T-helper 17 cell (primary cell): ENCODE measurements around the gene NF2. TPM values are rescaled to one million over a fixed set of nuclear protein-coding genes. Genes with fewer than 3 reads are reported as not detected.

ENCODE experiments used
- ATAC-seq: fragments of 150-1000 bp; cut with Tn5 transposase; 2 replicates; pipeline ENCODE4 v1.10.0; 2021; ENCODE audit warnings: mild to moderate bottlenecking, moderate library complexity
- DNase-seq, 3 donors: peaks; one replicate each; pipeline versions ENCODE4 v3.0.0 to v3.0.0-alpha.2; 2020 to 2021
- H3K9me3 ChIP-seq: one replicate; pipeline ENCODE4 v1.7.0; 2013; ENCODE audit warnings: low read length, mild to moderate bottlenecking; ENCODE audit not compliant: control insufficient read depth, poor library complexity, severe bottlenecking
- H3K27ac Mint-ChIP-seq: one replicate; pipeline ENCODE4 v1.8.0; 2022; ENCODE audit warnings: mild to moderate bottlenecking, moderate library complexity, mixed read lengths
- H3K27me3 Mint-ChIP-seq: one replicate; pipeline ENCODE4 v1.8.0; 2022; ENCODE audit warnings: mixed read lengths
- H3K36me3 Mint-ChIP-seq: one replicate; pipeline ENCODE4 v1.8.0; 2022; ENCODE audit warnings: low read depth, mixed read lengths
- H3K4me1 Mint-ChIP-seq: one replicate; pipeline ENCODE4 v1.8.0; 2022; ENCODE audit warnings: mild to moderate bottlenecking, mixed read lengths
- H3K4me3 Mint-ChIP-seq: one replicate; pipeline ENCODE4 v1.8.0; 2022; ENCODE audit warnings: mild to moderate bottlenecking, moderate library complexity, mixed read lengths
- total RNA-seq, 4 donors: library from RNA in 2 of 4; stranded (reverse) in 2 of 4; gene quantifications; one replicate each; pipeline ENCODE4 v1.2.3 and lab custom pipeline; 2022 to 2026

The NF2 gene
- total RNA-seq, 2 donors from 2014 or later: 23.8 to 29.3 TPM

DNA sequence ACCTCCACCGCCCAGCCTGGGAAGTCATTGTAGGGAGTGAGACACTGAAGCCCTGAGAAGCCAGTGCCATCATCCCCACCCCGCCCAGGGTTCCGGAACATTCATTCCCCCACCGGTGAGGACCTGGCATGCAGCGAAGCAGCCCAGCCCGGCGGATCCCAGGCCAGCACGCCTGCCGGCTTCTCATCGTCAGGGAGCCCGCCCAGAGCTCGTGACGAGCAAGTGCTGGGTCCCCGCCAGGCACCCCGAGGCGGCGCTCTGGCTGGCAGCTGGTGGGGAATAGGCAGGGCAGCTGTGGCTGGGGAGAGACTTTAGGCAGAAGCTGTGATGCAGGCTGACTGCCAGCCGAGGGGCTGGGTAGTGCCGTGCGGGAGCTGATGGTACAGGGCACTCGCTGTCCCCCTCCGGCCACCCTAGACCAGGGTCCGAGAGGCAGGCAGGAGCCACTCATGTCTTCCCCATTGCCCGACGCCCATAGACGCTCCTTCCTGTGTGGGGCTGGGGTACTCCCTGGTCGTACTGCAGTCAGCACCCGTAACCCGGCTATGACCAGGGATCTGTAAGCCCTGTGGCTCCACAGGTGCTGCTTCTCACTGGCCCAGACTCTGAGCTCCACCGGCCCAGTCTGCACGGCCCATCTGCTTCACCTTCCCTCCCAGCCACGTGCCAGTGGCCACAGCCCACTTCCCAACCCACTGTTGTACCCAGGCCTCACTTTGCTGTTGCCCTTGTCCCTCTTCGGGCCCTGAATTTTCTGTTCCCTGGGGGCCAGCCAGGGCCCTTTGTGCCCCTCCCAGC is 91.9 kb downstream of the NF2 start:
- H3K36me3 Mint-ChIP-seq: peaks cover 4% of the 10 kb centered on the region
- DNase-seq (no peak), ATAC-seq (no peak)
- H3K9me3 ChIP-seq: no peaks in the 10 kb centered on the region
- peaks cover 6% of the 10 kb centered on the region for H3K4me1 Mint-ChIP-seq
- H3K27me3 Mint-ChIP-seq: no peaks in the 10 kb centered on the region
- peak overlapping the region; percentile 51 for H3K27ac Mint-ChIP-seq
- H3K4me3 Mint-ChIP-seq: no peak overlapping the region

DNA sequence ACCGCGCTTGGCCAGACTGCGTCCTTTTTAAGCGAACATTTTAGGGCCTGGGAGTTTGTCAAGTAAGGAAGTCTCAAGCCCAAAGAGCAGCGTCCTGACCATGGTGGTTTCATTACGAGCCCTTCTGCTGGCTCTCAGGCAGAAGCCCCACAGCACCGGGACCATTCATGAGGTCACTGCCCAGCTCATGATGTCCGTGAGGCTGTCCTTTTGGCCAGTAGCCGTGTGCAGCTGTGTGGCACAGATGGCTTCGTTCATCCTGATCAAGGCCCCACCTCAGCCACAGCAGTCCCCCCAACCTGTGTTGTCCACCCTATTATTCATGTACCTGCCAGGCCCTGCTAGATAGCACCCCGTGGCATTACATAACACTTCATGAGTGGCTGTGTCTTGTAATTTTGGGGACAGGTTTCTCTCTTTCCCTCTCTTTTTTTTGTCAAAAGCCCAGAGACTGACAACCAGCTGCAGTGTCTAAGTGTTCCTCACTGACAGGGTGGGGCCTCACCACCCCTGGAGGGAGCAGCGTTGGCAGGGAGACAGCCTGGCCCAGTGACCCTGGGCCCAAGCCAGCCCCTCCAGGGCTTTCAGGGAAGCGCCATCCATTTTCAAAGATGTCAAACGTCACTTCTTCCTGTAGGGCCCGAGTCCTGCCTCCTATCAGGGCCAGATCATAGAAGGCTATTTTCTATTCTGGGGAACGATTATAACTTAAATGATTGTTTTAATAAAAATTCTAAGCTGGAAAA is 94.6 kb downstream of the NF2 start:
- no peak overlapping the region for H3K27ac Mint-ChIP-seq
- H3K9me3 ChIP-seq: no peaks in the 10 kb centered on the region
- ATAC-seq (no peak), DNase-seq (no peak)
- H3K36me3 Mint-ChIP-seq: peaks cover 4% of the 10 kb centered on the region
- H3K4me1 Mint-ChIP-seq: peaks cover 15% of the 10 kb centered on the region
- no peaks in the 10 kb centered on the region for H3K27me3 Mint-ChIP-seq
- H3K4me3 Mint-ChIP-seq: no peak overlapping the region

DNA sequence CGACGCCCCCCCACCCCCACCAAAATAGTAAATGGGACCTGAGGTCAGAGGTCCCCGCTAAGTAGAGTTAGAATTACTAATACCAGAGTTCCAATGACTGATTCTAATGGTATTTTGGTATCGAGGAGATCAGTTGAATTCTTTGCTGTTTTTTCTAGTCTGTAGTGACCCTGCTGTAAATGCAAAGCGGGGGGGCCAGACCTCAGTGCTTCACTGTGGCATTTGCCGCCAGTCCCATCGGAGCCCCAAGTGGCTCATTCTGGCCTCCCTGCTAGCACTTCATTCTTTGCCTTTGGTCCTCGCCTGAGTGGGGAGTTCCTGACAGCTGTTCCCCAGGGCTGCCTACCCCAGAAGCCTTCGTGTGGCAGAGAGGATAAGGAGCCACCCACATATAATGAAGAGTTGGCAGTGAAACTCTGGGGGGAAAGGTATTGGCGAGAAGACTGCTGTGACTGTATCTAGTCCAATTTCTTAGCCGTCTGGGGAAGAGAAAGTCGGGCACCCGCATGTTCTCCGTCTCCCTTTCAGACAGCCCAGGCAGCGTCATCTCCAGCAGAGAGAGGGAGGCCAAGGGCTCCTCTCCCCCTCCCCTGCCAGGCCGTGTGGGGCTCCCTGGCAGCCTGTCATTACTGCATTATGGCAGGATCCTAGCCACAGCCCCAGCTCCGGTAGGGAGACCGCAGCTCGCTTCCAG is 96.9 kb downstream of the NF2 start:
- peaks cover 5% of the 10 kb centered on the region for H3K27me3 Mint-ChIP-seq

DNA sequence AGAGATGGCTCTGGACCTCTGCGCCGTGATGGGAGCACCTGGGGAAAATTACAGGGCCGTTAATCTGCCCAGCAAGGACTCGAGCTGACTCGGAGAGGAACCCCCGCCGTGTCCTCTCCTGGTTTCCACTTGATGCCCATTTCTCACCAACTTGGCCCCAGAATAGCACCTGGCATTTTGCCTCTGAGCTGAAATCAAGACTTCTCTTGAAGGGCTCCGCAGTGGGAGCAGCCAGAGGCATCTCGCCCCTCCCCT is 97.4 kb downstream of the NF2 start:
- peak overlapping the region; percentile 49 for H3K4me3 Mint-ChIP-seq
- no peaks in the 10 kb centered on the region for H3K9me3 ChIP-seq
- H3K27me3 Mint-ChIP-seq: peaks cover 5% of the 10 kb centered on the region
- peaks cover 17% of the 10 kb centered on the region for H3K4me1 Mint-ChIP-seq
- no peak for ATAC-seq
- DNase-seq: no peak
- H3K27ac Mint-ChIP-seq: no peak overlapping the region
- H3K36me3 Mint-ChIP-seq: no peaks in the 10 kb centered on the region

More for the DNA sequence above, 96.9 kb downstream of the NF2 start:
- Mint-ChIP-seq H3K4me1 (peaks cover 17% of the 10 kb centered on the region), H3K4me3 (no peak overlapping the region), H3K36me3 (peaks cover 4% of the 10 kb centered on the region), H3K27ac (no peak overlapping the region)
- H3K9me3 ChIP-seq: no peaks in the 10 kb centered on the region
- ATAC-seq: no peak
- no peak for DNase-seq

DNA sequence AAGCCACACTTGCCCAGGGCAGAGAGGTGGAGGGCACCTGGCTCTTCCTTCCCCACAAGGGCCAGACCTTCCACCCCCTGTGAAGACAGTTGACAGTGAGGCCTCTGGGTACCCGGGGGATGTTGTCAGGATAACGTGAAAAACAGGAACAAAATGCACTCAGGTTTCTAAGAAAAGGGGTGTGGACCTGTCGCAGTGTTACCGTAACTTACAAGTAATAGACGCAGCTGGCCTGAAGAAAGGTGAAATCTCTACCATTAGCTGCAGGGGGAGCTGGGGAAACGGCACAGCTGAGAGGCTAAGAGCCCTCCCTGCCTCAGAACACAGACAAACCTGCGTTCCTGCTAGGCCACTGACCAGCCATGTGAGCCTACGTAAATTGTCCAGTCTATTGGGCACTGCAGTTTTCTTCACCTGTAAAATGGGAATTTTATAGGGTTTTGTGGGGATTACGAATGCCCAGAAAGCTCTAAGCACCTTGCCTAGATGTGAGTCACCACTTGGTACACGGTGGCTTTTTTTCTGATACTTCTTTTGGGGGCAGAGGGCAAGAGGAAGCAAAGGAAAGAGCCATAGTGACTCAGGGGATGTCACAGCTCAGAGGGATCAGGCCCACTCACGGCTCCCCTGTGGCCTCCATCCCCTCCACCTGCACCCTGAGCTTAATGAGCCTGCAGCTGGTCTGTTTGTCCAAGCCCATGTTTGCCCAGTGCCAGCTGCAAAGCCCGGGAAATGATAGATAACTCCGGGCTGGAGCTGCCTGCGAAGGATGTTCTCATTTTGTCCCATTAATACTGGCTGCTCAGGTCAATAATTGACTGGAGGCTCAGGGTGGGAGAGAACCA is 97.9 kb downstream of the NF2 start:
- no peaks in the 10 kb centered on the region for H3K9me3 ChIP-seq
- H3K4me3 Mint-ChIP-seq: peak overlapping the region; percentile 49
- DNase-seq: no peak
- peaks cover 17% of the 10 kb centered on the region for H3K4me1 Mint-ChIP-seq
- H3K36me3 Mint-ChIP-seq: no peaks in the 10 kb centered on the region
- ATAC-seq: peak; percentile 77
- H3K27me3 Mint-ChIP-seq: peaks cover 5% of the 10 kb centered on the region
- H3K27ac Mint-ChIP-seq: no peak overlapping the region

DNA sequence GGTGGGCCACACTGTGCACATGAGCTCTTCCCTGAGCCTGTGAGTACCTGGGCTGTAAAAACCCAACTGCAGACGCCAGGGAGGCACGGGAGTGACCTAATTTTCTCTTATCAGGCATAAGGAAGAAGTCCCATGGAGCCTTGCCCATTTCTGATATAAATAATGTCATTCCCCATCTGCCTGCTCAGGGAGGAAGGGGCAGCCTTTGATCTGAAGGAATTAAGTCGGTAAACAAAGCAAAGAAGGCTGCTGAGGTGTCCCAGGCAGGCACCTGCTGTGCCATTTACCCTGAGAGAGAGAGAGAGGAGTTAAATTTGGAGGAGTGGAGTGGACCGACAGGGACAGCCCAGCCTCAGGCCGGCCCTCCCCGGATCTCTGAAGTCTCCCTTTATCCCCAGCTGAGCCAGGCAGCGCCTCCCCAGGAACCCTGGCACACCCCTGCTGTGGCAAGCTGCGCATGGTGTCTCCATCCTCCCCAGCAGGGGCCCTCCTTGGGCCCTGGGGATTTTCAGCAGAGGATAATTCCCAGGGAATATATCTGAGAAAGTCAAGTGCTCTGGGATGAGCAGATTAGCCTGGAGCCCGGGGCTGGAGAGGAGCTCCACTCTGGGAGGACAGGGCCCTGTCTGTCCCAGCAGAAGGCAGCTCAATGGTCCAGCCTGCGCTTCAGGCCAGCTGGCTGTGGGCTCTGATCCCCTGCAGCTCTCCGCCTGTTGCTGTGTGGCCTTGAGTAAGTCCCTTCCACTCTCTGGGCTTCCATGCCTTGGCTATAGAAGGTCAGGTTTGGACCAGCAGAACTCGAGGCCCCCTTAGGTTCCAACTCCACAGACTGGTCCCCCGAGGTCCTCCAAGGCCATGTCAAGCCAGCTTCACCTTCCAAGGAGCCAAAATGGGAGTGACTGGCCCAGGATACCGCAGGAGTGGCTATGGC is 98.8 kb downstream of the NF2 start:
- no peak overlapping the region for H3K4me3 Mint-ChIP-seq
- H3K36me3 Mint-ChIP-seq: no peaks in the 10 kb centered on the region
- no peaks in the 10 kb centered on the region for H3K9me3 ChIP-seq
- H3K27ac Mint-ChIP-seq: no peak overlapping the region
- ATAC-seq (no peak), DNase-seq (no peak)
- peaks cover 11% of the 10 kb centered on the region for H3K27me3 Mint-ChIP-seq
- peaks cover 19% of the 10 kb centered on the region for H3K4me1 Mint-ChIP-seq

DNA sequence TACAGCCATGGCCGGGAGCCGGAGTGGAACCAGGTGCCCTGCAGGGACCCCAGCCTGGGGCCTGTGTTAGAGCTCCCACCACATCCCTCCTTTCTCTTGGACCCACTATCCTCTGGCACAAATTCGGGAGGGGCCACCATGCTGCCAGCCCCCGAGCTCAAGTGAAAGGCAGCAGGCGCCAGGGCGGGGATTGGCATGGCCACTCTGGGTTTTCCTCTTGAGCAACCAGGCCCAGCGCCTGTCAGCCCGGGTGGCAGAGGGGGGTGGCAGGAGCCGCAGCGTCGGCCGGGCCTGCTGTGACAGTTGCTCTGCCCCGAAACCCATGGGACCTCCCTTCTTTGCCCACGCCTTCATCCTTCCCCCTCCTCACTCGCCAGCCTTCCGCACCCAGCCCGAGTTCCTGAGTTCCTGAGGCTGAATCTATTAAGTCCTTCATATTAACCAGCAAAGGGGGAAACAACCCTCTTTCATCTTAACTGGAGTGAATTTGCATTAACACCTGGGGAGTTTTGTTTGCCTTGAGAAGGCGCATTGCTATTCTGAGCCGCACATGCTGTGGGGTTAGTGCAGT is 99.6 kb downstream of the NF2 start:
- Mint-ChIP-seq H3K36me3 (no peaks in the 10 kb centered on the region), H3K27me3 (peaks cover 14% of the 10 kb centered on the region), H3K27ac (no peak overlapping the region), H3K4me1 (peaks cover 20% of the 10 kb centered on the region), H3K4me3 (no peak overlapping the region)
- ATAC-seq (no peak), DNase-seq (no peak)
- H3K9me3 ChIP-seq: no peaks in the 10 kb centered on the region

DNA sequence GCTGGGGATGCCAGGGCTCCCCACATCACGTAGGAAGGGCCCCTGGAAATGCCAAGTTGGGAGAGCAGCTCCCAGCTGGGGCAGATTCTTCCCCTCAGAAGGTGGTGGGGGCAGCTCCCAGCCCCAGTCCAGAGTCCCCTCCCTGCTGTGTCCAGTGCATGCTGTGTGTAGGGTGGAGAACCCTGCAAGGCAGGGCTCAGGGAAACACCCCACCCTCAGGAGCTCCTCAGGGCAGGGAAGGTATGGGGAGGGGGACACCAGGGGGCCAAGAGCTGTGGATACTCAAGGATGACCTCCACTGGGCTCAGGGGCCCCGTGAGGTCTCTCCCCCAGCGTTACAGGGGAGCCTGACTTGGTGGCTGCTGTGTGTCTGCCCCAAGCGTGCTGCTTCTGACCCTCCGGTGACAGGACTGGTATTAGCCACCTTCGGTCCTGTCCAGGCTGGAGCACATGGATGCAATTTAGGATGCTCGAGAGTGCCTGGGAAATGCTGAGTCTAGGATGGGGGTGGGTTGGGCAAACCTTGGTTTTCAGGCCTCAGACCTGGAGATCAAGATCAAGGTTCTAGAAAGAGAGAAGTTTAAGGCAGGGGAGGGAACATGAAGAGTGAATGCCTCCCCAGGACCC is 100.2 kb downstream of the NF2 start:
- Mint-ChIP-seq H3K36me3 (peaks cover 2% of the 10 kb centered on the region), H3K4me3 (no peak overlapping the region), H3K27ac (no peak overlapping the region), H3K4me1 (peaks cover 18% of the 10 kb centered on the region), H3K27me3 (peaks cover 18% of the 10 kb centered on the region)
- ATAC-seq (no peak), DNase-seq (no peak)
- H3K9me3 ChIP-seq: no peaks in the 10 kb centered on the region

DNA sequence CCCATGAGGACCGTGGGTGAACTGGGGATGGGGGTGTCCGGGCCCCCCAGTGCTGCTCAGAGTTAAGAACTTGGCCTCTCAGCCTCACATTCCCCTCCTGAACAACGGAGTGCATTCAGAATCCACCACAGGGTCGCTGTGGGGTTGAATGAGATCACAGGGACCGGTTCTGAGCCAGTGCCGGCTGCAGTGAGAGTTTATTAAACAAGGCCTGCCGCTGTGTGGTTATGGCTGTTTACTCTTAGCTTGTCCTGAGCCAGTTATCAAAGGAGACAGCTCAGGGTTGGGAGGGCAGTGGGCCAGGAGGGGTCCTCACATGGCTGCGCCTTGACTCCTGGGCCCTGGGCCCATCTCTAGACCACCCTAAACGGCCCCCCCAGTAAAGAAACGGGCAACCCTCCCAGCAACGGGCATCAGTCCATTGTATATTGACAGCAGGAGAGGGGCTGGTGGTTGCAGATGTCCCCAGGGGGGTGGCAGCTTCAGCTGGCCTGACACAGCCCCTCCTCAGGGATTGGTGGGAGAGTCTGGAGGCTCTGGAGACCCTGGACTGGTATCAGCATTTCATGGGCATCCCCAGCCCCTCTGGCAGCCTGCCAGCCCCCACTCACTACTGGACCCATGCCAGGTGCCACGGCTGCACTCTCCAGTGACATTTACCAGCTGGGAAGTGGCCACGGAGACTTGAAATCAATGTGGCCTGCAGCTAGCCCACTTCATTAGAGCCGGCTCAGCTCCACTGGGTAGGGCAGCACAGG is 101.3 kb downstream of the NF2 start:
- no peak overlapping the region for H3K27ac Mint-ChIP-seq
- no peak for ATAC-seq
- H3K36me3 Mint-ChIP-seq: peaks cover 2% of the 10 kb centered on the region
- H3K27me3 Mint-ChIP-seq: peaks cover 18% of the 10 kb centered on the region
- H3K4me1 Mint-ChIP-seq: peaks cover 18% of the 10 kb centered on the region
- no peaks in the 10 kb centered on the region for H3K9me3 ChIP-seq
- DNase-seq: no peak
- no peak overlapping the region for H3K4me3 Mint-ChIP-seq

DNA sequence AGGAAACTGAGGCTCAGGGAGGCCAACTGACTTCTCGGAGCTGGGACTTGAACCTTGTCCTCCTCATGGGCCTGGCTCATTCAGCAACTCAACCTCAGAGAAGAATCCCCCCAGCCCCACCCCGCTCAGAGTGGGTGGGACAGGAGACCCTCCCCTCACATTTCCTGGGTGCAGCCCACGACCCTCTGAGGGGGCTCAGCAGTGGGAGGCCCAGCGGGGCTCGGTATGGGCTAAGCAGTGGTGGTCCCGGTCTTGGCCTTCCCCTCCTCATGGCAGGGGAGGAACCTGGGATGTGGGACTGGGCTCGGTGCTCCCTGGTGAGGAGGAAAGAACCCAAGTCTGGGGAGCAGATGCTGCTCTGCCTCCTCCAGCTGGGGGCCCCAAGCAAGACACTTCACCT is 102.2 kb downstream of the NF2 start:
- DNase-seq: no peak
- peaks cover 13% of the 10 kb centered on the region for H3K4me1 Mint-ChIP-seq
- H3K27ac Mint-ChIP-seq: no peak overlapping the region
- H3K36me3 Mint-ChIP-seq: peaks cover 2% of the 10 kb centered on the region
- H3K27me3 Mint-ChIP-seq: peaks cover 18% of the 10 kb centered on the region
- no peak overlapping the region for H3K4me3 Mint-ChIP-seq
- ATAC-seq: no peak
- H3K9me3 ChIP-seq: no peaks in the 10 kb centered on the region

DNA sequence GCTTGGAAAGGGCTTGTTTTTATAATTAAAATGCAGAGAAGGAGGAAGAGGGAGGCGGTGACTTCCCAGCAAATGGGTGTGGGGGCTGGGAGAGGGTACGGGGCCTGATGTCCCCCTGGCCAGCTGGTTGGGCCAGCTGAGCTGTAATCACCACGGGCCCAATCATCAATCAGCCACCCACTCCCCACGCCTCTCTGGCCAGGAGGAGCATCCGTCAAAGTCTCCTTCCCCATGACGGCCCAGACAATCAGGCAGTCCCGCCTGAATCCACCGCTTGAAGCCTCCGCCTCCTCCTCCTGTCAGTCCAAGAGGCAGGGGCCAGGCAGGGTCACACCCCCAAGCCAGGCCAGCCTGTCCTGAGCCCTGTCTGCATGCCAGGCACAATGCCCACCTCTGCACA is 103.1 kb downstream of the NF2 start:
- H3K9me3 ChIP-seq: no peaks in the 10 kb centered on the region
- Mint-ChIP-seq H3K4me1 (peaks cover 9% of the 10 kb centered on the region), H3K27ac (no peak overlapping the region), H3K36me3 (peaks cover 2% of the 10 kb centered on the region), H3K4me3 (no peak overlapping the region), H3K27me3 (peaks cover 18% of the 10 kb centered on the region)
- DNase-seq: no peak
- no peak for ATAC-seq
